Measurements from ENCODE around the gene ZDHHC6.
"Not testable (repeated sequence)": the region's sequence is repeated elsewhere in the genome, so short reads cannot be mapped to it uniquely, and the experiment has no call there.

ZDHHC6 gene, protein sequence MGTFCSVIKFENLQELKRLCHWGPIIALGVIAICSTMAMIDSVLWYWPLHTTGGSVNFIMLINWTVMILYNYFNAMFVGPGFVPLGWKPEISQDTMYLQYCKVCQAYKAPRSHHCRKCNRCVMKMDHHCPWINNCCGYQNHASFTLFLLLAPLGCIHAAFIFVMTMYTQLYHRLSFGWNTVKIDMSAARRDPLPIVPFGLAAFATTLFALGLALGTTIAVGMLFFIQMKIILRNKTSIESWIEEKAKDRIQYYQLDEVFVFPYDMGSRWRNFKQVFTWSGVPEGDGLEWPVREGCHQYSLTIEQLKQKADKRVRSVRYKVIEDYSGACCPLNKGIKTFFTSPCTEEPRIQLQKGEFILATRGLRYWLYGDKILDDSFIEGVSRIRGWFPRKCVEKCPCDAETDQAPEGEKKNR

DNA sequence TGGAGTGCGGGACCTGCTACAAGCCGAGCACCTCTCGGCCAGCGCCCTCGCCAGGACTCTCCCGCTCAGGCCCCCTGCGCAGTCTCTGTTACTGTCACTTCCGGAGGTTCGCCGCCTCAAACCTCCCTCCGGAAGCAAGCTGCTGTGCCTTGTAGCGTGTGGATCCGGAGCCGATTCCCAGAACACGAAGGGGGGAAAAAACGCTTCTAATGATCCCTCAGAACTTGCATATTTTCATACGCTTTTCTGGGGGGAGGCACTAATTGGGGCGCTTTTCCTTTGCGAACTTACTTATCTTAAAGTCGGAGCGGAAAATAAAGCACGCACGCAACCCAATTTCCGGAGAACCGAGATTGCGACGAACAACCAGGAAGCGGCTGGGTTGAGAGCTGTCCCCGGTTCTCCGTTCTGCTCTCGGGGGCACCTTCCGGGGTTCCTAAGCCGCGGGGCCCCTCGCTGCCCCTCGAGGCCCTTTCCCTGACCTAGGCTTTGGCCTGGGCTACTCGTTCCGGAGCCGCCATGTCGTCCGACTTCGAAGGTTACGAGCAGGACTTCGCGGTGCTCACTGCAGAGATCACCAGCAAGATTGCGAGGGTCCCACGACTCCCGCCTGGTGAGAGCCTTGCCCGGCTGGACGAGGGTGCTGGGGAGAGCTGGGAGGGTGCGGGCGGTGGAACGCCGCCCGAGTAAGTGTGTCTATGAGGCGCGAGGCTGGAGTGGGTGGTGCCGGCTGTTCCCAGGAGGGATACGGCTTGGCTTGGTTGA lies at the start of gene ZDHHC6, which contains the start of gene VTI1A:
Gene ZDHHC6 (minus strand): TSS at position 60 of the 765 bp plus-strand sequence. CDS start 1,478 bp downstream, outside the sequence.
Gene VTI1A (plus strand): TSS at position 361 of the 765 bp plus-strand sequence. CDS start 159 bp downstream, at position 520.
- DNase-seq = peak; percentile 94

DNA sequence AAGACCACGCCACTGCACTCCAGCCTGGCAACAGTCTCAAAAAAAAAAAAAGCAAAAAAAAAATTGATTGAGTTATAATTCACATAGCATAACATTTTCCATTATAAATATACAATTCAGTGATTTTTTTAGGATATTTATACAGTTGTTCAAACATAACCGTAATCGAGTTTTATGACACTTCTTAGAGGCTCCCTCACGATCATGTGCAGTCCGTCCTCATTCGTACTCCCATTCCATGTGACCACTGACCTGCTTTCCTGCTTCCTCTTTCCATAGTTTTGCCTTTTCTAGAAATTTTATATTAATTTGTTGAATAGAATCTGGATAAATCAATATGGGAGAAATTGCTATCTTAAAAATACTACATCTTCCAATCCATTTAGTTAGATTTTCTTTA lies 46.0 kb upstream of the ZDHHC6 start:
- no peak for DNase-seq

DNA sequence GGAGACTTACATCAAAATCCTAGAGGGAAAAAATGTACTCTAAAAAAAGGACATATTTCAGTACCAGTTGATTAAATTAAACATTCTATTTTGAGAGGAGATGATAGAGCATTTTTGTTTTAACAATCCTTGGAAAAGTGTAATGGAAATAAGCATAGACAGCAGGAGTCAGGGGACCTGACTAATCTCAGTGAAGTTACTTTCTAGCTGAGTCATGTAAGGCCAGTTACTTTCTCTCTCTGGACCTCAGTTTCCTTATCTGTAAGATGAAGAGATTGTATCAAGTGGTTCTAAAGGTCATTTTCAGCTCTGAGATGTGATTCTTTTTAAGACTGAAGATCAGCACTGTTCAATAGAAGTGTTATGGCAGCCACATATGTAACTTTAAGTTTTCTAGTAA lies 44.4 kb upstream of the ZDHHC6 start:
- no peak for DNase-seq

DNA sequence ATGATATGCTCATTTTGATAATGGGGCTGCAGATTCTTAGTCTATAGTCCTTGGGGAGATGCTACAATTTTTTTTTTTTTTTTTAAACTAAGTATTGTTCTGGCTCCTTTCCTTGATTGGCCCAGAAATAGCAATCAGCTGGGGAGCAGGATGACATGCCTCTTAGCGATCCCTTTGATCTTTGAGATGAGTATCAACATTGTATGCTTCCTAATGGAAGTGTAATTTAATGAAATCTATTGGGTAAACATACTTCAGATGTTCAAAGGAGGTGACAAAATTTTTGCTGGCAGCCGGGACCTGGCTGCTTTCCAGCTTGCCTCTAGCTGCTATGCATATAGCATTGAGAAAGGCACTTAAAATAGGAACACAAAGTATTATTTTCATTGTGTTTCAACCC lies 43.8 kb upstream of the ZDHHC6 start:
- DNase-seq = no peak

DNA sequence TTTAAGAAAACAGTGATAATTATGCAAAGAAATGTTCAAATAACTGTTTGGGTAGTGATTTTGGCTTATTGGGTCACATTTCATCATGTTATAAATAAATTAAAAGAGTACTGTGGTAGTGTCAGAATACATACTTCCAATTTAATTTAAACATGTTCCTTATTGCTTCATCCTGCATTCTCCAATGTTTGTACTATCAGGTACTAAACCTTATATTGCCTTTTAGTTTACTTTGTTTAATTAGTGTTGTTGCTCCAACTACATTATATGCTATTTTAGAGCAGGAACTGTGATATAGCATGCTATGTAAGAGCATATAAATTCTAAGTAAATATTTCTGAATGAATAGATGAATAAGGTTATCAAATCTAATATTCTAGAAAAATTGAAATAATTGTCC lies 41.2 kb upstream of the ZDHHC6 start:
- DNase-seq = no peak

DNA sequence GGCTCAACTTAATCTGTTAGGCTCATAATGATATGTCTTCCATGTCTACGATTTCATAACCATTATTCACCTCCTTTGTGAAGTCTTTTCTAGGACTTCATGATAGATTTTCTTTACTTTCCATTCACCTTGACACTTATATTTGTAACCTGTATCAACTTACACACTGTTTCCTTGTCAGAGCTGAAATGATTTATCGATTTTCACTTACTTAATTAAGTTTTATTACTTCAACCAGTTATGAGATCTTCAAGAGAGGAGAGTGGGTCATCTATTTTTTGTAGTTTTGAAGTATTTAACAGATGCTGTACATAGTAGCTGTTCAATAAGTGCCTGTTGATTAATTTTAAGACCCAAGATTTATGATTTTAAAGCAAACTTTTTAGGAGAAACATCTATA lies 37.7 kb upstream of the ZDHHC6 start:
- no peak for DNase-seq

DNA sequence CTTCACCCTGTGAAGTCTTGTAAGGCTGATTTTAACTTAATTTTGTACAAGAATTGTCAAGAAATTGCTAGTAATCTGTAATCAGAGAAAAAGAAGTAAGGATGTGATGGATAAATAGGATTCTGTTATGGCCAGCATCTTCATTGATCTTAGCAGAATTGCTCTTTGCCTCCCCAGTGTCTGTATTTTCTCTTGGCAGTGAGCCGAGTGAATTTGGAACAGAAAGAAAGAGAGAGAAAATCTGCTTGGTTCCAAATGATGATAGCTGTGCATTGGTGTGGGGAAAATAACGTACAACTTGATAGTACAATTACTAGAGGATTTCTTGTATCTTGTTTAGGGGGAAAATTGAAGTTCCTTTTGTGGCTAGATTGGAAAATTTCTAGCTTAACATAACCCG lies 34.9 kb upstream of the ZDHHC6 start:
- DNase-seq = no peak

DNA sequence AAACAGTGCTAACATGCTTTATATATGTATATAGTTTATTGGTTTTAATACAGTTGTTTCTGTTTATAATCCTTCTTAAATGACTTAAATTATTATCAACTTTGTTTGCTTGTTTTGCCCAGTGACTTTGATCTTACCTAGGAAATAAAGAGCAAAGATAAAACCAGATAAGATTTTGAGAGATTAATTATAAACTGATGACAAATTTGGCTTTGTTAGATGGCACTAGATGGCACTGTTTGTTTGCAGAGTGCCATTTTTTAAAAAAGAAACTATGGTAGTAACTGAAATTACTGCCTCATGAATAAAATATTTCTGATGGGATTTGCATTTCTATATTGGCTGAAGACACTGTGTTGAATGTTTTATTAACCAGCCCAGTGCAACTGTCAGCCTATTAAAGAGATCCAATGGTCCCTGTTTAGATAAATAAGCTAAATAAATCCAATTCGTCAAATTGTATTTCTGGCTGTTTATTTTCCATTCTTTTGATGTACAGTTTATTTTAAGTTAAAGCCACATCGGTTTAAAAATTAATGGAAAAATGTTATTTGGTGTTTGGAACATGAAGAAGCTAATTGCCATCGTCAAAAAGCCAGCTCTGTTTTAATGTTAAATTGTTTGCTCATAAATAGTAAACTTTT lies 29.0 kb upstream of the ZDHHC6 start:
- peak; percentile 30 for DNase-seq

DNA sequence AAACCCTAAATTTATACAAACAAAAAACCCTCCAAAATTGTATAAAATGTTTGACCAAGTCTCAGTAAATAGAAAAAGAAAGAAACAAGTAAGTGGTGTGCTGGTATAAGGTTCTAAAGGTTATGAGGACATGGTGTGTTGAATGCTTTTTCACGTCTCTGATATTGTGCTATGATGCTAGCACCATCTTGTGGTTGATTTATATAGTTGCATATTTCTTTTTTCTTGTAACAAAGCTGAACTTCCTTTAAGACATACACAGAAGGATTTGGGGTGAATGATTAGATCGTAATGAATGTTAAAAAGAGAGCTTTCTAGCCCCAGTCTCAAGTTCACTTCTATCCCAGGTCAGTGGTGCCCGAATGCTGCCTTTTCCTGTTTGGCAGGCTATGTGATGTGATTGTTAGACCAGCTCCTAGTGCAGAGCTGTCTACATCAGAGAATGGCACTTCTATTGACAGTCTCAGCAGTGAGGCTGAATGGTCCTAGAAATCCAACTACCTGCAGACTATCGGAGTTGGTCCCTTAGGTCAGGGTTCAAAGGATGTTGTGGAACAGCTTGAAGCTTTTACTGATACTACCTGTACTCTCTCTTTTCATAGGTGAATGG lies 25.3 kb upstream of the ZDHHC6 start:
- peak; percentile 82 for DNase-seq

DNA sequence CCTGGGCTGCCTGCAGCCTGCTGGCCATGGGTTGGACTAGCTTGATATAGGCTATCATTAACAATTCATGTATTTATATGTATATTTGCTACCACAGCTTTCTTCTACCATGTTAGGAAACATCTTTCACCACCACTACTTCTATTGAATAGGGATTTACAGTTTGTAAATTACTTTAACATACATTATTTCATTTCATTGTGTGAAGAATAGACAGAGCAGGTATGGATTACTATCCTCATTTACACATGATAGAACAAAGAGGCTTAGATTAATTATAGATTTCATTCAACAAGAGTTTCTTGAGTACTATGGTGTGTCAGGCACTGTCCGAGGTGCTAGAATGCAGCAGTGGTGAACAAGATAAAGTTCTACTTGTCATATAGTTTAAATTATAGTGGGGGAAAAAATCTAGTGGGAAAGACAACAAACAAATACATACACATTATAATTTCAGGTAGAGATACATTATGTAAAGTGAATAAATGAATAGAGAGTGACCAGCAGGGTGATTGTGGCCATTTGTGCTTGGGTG lies 20.9 kb upstream of the ZDHHC6 start:
- DNase-seq = no peak

DNA sequence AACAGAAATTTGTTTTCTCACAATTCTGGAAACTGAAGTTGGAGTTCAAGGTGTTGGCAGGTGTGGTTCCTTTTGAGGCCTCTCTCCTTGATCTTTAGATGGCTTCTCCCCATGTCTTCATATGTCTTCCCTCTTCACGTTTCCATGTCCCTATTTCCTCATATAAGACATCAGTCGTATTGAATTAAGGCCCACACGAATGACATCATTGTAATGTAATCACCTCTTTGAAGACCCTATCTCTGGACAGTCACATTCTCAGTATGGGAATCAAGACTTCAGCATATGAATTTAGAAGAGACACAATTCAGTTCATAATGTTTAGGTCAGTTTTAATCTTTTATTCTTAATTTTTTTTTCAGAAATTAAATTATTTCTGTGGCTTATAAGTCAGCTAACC lies 20.1 kb upstream of the ZDHHC6 start:
- no peak for DNase-seq

DNA sequence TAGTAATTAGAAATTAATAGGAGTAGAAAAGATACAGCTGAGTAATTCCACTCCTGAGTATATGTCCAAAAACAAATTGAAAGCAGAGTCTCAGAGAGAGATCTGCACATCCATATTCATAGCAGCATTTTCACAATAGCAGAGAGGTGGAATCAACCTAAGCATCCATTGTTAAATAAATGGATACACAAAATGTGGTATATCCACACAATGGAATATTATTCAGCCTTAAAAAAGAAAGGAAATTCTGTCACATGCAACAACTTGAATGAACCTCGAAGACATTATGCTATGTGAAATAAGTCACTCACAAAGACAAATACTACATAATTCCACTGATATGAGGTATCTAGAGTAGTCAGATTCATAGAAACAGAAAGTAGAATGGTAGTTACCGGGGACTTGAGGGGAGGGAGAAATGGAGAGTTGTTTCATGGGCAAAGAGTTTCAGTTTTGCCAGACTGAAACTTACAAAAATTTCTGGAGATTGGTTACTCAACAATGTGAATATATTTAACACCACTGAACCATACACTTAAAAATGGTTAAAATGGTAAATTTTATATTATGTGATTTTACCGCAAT lies 18.7 kb upstream of the ZDHHC6 start:
- no peak for DNase-seq

DNA sequence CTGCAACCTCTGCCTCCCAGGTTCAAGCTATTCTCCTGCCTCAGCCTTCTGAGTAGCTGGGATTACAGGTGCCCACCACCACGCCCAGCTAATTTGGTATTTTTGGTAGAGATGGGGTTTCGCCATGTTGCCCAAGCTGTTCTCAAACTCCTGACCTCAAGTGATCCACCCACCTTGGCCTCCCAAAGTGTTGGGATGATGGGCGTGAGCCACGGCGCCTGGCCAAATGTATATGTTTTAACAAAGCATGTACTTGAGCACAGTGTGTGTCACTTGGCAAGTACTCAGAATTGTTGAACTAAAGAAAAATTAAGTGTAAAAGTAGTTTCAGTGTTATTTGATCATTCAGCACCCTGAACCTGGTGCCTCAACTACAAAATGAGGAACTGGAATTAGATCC lies 17.4 kb upstream of the ZDHHC6 start:
- DNase-seq = not testable (repeated sequence)

DNA sequence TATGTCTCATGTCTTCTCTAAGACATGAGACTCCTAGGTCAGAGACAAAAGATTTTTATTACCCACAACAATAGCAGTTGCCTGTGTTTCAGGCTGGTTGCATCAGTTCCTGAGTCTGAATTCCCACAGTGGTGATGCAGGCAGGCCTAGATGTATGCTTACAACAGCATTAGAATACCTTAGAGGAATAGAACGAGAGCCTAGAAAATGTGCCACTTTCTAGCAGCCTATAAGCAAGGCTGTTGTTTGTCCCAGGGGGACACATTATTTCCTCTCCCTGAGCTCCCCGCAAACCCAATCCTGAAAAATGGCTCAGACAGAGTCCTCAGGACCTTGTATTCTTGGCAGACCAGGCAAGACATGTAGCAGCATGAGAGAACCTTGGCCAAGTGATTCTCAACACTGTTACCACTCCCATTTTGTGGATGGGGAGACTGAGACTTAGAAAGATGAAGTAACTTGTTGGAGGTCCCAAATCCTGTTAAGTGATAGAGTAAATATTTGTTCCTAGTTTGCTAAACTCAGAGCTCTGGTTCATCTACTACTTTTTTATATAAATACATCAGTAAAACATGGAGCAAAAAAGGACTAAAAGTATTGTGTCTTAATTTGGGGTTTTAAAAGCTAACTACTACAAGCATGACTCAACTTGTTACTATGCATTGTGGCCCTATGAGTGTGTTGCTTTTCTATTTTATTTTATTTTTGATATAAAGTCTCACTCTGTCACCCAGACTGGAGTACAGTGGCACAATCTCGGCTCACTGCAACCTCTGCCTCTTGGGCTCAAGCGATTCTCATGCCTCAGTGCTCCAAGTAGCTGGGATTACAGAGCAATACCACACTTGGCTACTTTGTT lies 14.5 kb upstream of the ZDHHC6 start:
- no peak for DNase-seq

DNA sequence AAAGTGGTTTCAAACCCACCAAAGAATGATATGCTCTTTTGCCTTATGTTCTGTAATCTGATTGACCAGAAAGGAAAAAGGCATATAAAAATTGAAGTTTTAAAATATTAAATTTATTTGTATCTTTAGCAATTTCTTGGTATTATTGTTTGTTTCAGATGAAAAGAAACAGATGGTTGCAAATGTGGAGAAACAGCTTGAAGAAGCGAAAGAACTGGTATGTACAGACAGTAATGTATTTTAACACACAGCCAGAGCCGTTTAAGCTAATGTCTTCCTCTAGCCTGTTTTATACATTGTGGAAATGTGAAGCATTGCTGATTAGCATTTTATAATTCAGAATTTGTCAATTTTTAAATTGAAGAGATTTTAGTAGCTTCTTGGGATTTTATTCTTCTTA lies 13.7 kb upstream of the ZDHHC6 start:
- no peak for DNase-seq

DNA sequence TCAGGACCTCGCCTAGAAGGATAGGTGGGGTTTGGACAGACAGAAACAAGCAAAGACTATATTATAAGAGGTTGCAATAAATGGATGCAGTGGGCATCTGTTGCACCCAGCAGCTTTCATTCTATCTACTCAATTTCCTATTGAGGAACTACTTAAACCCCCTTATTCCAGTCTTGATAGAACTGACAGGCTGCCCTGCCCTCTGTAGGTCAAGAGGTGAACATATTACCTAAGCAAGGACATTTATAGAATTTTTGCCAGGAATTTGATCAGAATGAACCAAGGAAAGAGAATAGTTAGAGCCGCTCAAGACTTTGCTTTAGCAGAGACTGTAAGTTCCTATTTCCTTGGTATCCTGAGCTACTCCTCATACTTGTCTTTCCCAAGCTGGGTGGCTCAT lies 9.8 kb upstream of the ZDHHC6 start:
- DNase-seq = peak; percentile 62

DNA sequence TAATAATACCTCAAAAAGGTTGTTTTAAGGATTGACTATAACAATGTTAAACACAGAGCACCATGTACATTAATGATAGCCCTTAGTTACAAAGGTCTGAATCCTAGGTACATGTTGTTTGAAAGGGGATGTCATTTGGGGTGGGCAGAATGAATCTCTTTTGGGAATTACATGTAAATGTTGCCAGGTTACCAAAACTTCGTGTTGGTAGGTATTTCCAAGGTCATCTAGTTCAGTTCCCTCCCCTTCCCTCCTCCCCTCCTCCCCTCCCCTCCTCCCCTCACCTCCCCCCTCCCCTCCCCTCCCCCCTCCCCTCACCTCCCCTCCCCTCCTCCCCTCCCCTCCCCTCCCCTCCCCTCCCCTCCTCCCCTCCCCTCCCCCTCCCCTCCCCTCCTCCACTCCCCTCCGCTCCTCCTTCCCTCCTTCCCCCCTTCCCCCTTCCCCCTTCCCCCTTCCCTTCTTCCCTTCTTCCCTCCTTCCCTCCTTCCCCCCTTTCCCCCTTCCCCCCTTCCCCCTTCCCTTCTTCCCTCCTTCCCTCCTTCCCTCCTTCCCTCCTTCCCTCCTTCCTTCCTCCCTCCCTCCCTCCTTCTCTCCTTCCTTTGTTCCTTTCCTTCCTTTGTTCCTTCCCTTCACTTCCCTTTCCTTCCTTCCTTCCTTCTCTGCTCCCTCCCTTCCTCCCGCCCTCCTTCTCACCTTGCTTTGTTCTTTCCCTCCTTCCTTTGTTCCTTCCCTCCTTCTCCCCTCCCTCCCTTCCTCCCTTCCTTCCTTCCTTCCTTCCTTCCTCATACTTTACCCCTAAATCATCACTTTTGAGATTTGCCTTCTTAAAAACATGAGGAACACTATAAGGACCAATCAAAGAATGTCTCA lies 8.4 kb upstream of the ZDHHC6 start:
- no peak for DNase-seq

DNA sequence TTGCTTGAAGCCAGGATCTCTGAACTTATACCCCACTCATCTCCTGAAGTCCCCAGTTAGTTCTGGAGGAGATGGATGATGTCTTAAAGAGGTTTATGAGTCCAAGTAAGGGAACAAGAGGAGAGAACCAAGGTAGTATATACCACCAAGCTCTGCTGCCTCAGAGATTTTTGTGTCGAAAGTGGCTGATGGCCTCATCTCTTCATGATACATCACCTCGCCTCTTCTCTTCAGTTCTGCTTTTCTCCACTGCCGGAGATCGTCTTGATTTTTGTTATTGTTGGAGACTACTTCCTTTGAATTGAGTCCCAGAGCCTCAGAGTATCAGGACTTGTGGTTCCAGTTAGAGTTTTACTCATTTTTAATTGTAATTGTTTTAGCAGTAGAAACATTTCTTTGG lies 2.2 kb upstream of the ZDHHC6 start:
- peak; percentile 29 for DNase-seq

DNA sequence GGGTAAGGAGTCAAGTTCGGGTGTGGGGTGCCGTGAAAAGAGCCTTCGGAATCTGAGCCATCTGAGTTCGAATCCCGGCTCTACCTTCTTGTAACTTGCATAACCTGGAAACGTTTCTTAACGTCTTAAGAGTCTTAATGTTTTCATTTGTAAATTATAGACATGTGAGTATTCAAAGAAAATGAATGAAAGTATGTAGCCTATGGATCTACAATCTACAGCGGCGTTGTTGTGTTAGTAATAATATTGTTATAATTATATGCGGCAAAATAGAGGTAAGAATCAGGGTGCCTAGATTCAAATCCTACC lies 860 bp upstream of the ZDHHC6 start:
- DNase-seq = no peak

DNA sequence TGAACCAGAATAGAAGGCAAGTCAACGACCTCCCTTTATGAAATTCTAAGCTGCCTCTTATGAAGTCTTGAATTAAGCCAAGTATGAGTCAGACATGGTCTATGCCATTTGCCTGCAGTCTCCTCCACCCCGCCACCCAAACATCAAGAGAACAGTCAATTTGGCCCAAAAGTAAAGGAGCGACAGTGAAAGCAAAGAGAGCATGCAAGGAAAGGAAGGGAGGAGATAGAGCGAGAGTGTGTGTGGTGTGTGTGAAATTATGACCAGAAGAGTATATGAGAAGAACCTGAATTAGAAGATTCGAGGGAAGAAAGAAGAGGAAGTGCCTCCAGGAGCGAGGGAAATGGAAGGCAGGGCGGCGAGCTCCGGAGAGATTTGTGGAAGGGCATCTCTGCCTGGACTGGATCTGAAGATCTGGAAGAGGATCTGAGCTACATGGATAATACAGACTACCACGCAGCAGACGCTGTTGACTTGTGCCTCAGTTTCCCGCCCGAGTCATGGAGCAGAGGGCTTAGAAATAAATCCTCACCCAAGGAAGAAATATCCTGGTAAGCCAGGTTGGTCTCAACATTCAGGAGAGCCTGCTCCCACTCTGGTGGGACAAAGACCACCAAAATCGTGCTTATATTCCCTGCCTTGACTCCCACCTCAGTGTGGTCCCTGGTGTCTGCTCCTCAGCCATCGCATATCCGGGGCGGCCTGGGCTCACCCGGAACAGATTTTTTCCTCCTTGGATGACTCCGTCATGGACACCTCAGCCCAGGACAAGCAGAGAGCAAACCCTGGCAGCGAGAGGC lies 459 bp downstream of the ZDHHC6 start:
- peak; percentile 61 for DNase-seq

Data from hematopoietic multipotent progenitor cell treated with erythropoietin and hydrocortisone succinate and interleukin-3 and kit ligand, for 4 days (in vitro differentiated cells).